H1 (cell line): Measurements from ENCODE around the gene AIDA.

Experiments
- CBX8 ChIP-seq: fragments of 300-800, 300-1000 bp; sonication (generic); IDR thresholded peaks from 2 replicates; pipeline ENCODE4 v1.7.1; 2016; ENCODE audit warnings: low read depth, low read length, borderline replicate concordance
- CEBPB ChIP-seq: IDR thresholded peaks from 2 replicates; pipeline ENCODE4 v1.6.1; 2012; ENCODE audit warnings: low read depth, low read length
- CREB1 ChIP-seq: IDR thresholded peaks from 2 replicates; pipeline ENCODE4 v1.6.1; 2012; ENCODE audit warnings: inconsistent platforms
- HDAC6 ChIP-seq: IDR thresholded peaks from one replicate; pipeline ENCODE4 v1.7.1; 2012; ENCODE audit warnings: low read depth, mild to moderate bottlenecking, inconsistent platforms, low read length, moderate library complexity
- KDM4A ChIP-seq: IDR thresholded peaks from one replicate; pipeline ENCODE4 v1.7.1; 2012; ENCODE audit warnings: low read depth, mild to moderate bottlenecking, moderate library complexity, low read length, inconsistent platforms; ENCODE audit not compliant: severe bottlenecking
- POLR2A ChIP-seq, 2 experiments: IDR thresholded peaks; 1 replicate in 1 of 2; 2 replicates in 1 of 2; pipeline ENCODE4 v1.6.1; 2011; ENCODE audit warnings: low read depth in 2 of 2, low read length in 2 of 2, mild to moderate bottlenecking in 2 of 2; ENCODE audit errors: control extremely low read depth in 1 of 2
- POLR2AphosphoS5 ChIP-seq: IDR thresholded peaks from 2 replicates; pipeline ENCODE4 v1.6.1; 2011; ENCODE audit warnings: low read depth, low read length
- RFX5 ChIP-seq: IDR thresholded peaks from 2 replicates; pipeline ENCODE4 v1.6.1; 2011; ENCODE audit warnings: low read depth, low read length, improper control_type of control experiment, borderline replicate concordance
- SUZ12 ChIP-seq: fragments of 200-600 bp; sonication (generic); IDR thresholded peaks from 2 replicates; pipeline ENCODE4 v1.6.1; 2012; ENCODE audit warnings: mild to moderate bottlenecking, inconsistent platforms, low read length, moderate library complexity, mixed read lengths
- TAF1 ChIP-seq: IDR thresholded peaks from 2 replicates; pipeline ENCODE4 v1.6.1; 2011; ENCODE audit warnings: mild to moderate bottlenecking, low read depth, low read length
- ZNF274 ChIP-seq: IDR thresholded peaks from 2 replicates; pipeline ENCODE4 v1.7.0; 2012; ENCODE audit warnings: low read length, borderline replicate concordance; ENCODE audit errors: extremely low read depth
- TF ChIP-seq, protein P1 (sequence below): IDR thresholded peaks from 2 replicates; pipeline ENCODE4 v1.6.1; 2011; ENCODE audit warnings: low read depth, mild to moderate bottlenecking, low read length; ENCODE audit not compliant: insufficient read depth
- TF ChIP-seq, protein P2 (sequence below), 3 experiments: IDR thresholded peaks; 1 replicate in 2 of 3; 2 replicates in 1 of 3; pipeline versions ENCODE4 v1.5.1 to v1.6.1; 2011; ENCODE audit warnings: low read length in 3 of 3, mild to moderate bottlenecking in 3 of 3, inconsistent platforms in 2 of 3, low read depth in 1 of 3, moderate library complexity in 1 of 3; ENCODE audit not compliant: insufficient read depth in 1 of 3; ENCODE audit errors: control extremely low read depth in 1 of 3

DNA sequence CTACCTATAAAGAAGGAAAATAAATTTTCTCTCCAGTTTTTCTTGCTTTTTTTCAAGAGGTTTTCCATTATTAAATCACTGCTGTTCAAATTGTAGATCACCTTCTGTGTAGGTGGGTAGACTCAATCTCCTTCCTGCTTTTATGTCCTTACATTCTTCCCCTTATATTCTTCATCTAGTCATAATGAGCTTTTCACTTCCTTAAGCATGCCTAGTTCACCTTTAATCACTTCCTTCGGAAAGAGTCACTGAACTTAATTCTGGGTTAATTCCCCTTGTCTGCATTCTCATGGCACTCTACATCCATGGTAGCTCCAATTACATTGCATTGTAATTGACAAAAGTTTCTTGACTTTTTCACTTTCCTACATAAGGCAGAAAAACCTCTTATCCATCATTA, 18.6 kb upstream of the AIDA start:
- no peak for TF ChIP-seq POLR2AphosphoS5
- TF ChIP-seq TAF1 = no peak
- TF ChIP-seq CREB1 = no peak
- TF ChIP-seq, protein P1, sequence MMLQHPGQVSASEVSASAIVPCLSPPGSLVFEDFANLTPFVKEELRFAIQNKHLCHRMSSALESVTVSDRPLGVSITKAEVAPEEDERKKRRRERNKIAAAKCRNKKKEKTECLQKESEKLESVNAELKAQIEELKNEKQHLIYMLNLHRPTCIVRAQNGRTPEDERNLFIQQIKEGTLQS = no peak
- TF ChIP-seq, protein P2, sequence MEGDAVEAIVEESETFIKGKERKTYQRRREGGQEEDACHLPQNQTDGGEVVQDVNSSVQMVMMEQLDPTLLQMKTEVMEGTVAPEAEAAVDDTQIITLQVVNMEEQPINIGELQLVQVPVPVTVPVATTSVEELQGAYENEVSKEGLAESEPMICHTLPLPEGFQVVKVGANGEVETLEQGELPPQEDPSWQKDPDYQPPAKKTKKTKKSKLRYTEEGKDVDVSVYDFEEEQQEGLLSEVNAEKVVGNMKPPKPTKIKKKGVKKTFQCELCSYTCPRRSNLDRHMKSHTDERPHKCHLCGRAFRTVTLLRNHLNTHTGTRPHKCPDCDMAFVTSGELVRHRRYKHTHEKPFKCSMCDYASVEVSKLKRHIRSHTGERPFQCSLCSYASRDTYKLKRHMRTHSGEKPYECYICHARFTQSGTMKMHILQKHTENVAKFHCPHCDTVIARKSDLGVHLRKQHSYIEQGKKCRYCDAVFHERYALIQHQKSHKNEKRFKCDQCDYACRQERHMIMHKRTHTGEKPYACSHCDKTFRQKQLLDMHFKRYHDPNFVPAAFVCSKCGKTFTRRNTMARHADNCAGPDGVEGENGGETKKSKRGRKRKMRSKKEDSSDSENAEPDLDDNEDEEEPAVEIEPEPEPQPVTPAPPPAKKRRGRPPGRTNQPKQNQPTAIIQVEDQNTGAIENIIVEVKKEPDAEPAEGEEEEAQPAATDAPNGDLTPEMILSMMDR (IDR thresholded peaks at IDR 0.05; ENCODE audit: control extremely low read depth in 1 of 3, insufficient read depth in 1 of 3, low read depth in 1 of 3, low read length in 3 of 3) = no peak
- no peak for TF ChIP-seq HDAC6
- no peak for TF ChIP-seq POLR2A (IDR thresholded peaks at IDR 0.05; ENCODE audit: control extremely low read depth in 1 of 2, low read depth in 2 of 2, low read length in 2 of 2)
- TF ChIP-seq CBX8 = no peak
- no peak for TF ChIP-seq KDM4A
- no peak for TF ChIP-seq RFX5
- no peak for TF ChIP-seq CEBPB
- TF ChIP-seq SUZ12 = no peak
- TF ChIP-seq ZNF274 = no peak
